Measurements from ENCODE around the gene TPTE2.
"Not testable (repeated sequence)": the region's sequence is repeated elsewhere in the genome, so short reads cannot be mapped to it uniquely, and the experiment has no call there.

Gene TPTE2
- total RNA-seq: 0.09 to 0.12 reads per million in 2 experiments

DNA sequence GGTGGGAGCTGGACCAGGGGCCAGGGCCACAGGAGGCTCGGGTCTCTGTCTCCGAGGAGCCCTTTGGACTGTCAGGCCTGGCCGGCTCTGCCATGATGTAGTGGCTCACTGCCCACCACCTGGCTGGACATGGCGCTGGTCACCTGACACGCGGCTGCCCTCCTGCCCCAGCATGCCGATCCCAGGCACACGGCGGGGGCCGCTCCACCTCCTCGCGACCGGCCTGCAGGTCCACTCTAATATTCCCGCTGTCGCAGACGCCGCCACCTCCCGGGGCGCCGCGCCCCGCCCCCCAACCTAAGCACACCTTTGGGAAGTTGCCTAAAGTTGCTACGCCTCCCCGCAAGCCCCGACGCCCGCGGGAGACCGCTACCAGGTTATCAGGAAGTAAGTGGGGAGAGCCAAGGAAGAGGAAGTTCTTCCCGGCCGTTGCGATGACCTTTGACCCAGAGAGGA lies at the start of gene TPTE2:
TSS of gene TPTE2 (minus strand) at position 406 of the 456 bp plus-strand sequence. CDS start 58,298 bp downstream, outside the sequence.
- not testable (repeated sequence) for DNase-seq (ENCODE audit: low read depth)

DNA sequence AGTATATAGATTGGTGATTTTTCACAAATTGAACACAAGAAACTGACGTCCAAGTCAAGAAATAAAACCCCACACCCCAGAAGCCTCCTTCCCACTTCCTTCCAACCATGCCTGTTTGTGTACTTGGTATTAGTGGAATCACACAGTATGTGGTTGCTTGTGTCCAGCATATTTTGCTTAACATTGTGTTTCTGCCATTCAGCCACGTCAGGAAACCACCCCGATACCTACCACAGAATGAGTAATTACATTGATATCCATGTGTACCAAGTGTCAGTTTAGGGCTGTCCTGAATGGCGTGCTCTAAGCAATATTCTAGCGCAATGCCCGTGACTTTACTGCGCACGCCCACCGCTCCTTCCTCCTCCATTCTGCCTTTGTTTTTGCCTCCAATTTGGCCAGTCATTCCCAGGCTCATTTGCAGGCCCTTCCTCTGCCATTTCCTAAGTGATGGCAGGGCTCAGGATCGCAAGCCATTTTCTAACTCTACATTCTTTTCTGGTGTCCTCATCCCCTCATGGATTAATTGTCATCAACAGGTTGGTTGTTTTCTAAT lies 46.3 kb upstream of the TPTE2 start:
- no peak for DNase-seq (ENCODE audit: low read depth)

DNA sequence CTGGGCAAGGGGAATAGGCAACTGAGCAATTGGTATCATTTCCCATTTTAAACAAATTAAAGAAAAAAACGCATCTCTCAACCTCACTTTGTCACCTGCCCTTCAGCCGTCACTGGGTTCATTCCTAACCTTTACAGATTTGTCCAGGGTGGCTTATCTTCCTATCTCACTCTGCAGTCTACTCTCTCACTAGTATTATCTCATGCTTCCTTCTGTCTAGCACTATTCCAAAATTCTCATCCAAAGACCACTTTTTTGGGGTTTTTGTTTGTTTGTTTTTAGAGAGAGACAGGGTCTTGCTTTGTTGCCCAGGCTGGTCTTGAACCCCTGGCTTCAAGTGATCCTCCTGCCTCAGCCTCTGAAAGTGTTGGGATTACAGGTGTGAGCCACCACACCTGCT lies 45.4 kb upstream of the TPTE2 start:
- no peak for DNase-seq (ENCODE audit: low read depth)

DNA sequence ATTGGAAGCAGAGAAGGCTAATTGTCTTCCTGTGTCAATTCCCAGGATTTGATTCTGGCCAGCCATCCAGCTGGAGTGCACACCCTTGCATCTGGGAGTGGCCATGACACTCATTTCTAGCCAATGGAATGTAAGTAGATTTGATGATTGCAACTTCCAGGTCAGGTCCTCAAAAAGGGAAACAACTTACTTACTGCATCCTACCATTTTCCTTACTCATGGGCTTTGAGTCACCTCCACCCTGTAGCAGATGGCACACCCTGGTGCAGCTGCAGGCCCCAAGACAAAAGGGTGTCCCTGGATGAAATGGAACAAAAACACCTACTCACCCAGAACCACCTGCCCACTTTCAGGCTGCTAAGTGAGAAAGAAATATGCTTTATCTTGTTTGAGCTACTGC lies 44.8 kb upstream of the TPTE2 start:
- DNase-seq (ENCODE audit: low read depth): no peak

GRCh38 chr13:19605161-19605955 lies 44.0 kb upstream of the TPTE2 start:
- no peak for DNase-seq (ENCODE audit: low read depth)

GRCh38 chr13:19604306-19604705 lies 43.0 kb upstream of the TPTE2 start:
- DNase-seq (ENCODE audit: low read depth): no peak

GRCh38 chr13:19601749-19602725 lies 40.7 kb upstream of the TPTE2 start:
- no peak for DNase-seq (ENCODE audit: low read depth)

GRCh38 chr13:19597523-19597922 lies 36.2 kb upstream of the TPTE2 start:
- DNase-seq (ENCODE audit: low read depth): no peak

- DNase-seq (ENCODE audit: low read depth): no peak
Measured at GRCh38 chr13:19596960-19597361, 35.6 kb upstream of the TPTE2 start.

DNA sequence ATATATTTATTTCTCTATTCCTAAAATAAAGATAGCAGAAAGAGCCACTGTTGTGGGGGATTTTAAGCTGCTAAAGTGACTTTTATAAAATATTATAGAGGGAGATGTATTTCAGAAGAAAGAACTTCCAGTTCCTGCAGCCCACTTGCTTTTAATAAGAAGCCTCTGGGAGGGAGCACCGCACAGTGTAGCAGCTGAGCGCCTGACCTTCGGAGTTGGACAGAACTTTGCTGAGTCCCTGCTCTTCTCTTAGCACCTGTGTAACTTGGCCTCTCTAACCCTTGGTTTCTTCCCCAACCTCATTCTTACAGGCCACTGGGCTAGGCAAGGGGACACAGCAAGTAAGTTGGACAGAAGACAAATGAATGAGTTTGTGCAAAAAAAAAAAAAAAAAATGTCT lies 34.8 kb upstream of the TPTE2 start:
- DNase-seq (ENCODE audit: low read depth): no peak

GRCh38 chr13:19592657-19593180 lies 31.4 kb upstream of the TPTE2 start:
- no peak for DNase-seq (ENCODE audit: low read depth)

DNA sequence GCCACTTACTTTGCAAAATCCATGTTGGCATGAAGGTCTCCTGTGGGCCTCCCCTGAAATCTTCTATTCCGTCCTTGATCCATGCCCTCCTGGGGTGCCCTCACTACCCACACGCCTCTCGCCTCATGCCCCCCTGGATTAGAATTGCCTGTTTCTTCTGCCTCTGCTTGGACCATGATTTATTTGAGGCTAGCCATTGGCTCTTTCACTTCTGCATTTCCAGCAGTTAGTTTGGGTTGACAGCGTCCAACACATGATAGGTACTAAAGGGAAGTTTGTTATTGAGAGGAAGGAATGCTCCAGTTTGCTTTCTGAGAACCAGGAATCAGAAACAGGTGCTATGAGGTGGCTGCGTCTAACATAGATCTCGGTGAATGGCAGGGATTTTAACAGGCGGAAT lies 30.5 kb upstream of the TPTE2 start:
- DNase-seq (ENCODE audit: low read depth): no peak

DNA sequence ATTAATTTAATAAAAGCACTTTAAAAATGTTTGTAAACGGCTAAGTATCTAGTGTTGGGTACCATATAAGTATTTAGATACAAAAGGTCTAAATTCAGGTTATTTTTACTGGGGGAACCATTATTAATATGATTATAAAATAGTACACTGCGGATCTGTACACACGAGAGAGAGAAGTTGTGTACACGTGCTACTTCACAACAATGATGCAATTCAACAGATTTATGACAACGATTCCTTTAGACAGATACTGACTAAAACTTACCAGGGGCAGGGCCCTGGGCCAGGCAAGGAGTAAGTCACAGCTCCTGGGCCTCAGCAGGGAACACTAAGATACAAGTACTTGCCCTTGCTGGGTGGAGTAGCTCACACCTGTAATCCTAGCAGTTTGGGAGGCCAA lies 29.1 kb upstream of the TPTE2 start:
- DNase-seq (ENCODE audit: low read depth): no peak

GRCh38 chr13:19589312-19589711 lies 28.0 kb upstream of the TPTE2 start:
- no peak for DNase-seq (ENCODE audit: low read depth)

DNA sequence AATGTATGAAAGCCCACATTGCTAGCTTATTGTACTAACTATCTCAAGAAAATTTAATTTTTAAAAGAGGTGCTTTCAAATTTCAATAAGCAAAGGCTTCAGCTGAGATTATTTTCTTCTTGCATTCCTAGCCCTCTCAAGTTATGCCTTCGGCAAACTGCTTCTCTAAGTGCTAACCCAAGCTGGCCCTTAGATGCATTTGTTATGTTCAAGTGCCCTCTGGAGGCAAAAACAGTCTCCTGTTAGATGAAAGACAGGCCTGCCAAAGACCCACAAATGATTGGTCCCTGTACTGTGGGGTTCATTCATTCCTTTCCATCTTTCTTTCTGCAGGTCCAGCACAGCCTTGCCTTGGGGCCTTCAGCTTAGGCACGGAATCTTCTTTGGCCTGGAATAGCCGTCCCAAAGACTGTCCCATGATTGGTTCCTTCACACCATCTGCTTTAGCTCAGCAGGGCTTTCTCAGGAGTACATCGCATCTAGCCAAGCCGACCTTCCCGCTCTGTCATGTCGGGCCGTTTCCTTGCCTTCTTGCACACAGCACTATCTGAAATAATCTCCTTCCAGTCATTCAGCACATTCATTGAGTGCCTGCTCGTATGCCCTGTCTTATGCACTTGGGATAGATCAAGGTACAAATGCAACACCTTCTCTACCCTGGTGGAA lies 26.4 kb upstream of the TPTE2 start:
- no peak for DNase-seq (ENCODE audit: low read depth)

DNA sequence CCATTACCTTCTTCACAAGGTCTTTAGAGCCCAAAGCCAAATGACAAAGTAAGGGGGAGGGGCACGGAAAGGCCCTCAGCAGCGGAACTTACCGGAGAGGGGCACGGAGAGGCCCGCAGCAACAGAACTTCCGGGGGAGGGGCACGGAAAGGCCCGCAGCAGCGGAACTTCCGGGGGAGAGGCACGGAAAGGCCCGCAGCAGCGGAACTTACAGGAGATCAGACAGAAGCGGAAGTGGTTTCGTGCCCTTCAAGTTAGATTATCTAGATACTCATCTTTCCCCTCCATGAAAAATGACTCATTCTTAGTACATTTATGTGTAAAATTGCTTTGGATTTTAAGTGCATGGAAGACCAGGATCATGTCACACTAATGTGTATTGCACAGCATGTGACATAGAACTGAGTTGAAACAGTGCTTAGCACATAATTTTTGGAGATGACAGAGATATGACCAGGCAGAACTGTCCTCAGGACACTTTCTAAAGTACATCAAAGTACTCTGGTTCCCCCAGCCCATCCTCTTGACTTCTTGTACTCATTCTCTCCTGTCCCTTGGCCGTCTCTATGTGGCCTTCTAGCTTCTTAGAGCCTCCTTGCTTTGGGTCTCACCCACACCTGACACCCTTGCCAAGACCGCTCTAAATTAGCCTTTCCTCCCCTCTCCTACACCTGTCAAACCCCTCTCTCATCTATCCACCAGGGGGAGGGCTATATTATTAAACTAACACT lies 25.7 kb upstream of the TPTE2 start:
- peak; percentile 53 for DNase-seq (ENCODE audit: low read depth)

- DNase-seq (ENCODE audit: low read depth): no peak
Measured at GRCh38 chr13:19581675-19582074, 20.3 kb upstream of the TPTE2 start.

DNA sequence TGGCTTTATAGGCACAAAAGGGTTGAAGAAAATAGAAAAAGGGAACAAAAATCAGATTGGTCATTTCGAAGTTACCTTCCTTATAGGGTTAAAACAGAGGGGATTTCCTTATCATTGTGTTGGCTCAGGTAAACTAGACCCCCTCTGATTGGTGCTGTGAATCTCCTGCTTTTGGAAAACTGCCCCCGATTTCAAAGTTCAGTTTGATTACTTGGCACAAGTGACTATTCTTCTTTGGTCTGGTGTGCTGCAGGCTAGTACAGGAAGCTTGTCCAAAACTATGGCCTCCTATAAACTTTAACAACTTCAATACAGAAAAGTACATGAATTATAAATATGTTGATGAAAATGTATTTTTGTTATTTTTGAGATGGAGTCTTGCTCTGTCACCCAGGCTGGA lies 13.9 kb upstream of the TPTE2 start:
- DNase-seq (ENCODE audit: low read depth): no peak

GRCh38 chr13:19573120-19573716 lies 11.9 kb upstream of the TPTE2 start:
- no peak for DNase-seq (ENCODE audit: low read depth)

DNA sequence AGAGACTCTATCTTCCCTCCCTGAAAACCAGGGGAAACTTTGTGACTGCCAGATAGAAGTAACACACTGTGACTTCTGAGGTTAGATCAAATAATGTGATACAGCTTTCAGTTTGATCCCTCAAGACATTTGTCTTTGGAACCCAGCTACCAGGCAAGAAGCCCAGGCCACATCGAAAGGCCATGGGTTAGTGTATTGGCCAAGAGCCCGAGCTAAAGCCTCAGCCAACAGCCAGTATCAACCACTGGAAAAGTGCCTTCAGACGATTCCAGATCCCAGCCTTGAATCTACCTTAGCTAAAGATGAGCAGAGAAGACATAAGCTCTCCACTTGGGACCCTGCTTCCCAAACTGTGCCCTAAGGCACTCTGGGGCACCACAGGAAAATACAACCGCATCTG lies 10.9 kb upstream of the TPTE2 start:
- DNase-seq (ENCODE audit: low read depth): no peak
